GM18508 (cell line): Measurements from ENCODE around the gene BANP.
"Not testable (repeated sequence)": the region's sequence is repeated elsewhere in the genome, so short reads cannot be mapped to it uniquely, and the experiment has no call there.

ENCODE experiments used
- ATAC-seq: cut with Tn5 transposase; IDR thresholded peaks from one replicate; pipeline ENCODE4 v1.9.1; 2021; ENCODE audit warnings: moderate number of reproducible peaks; ENCODE audit not compliant: insufficient read depth, unreplicated experiment

The BANP gene

GRCh38 chr16:87950765-87951551 lies at the start of gene BANP:
TSS of gene BANP (plus strand) at chr16:87951434. CDS start at chr16:87975116, 23,682 bp downstream.
- peak; percentile 83 for ATAC-seq

GRCh38 chr16:87904963-87905362 lies 46.3 kb upstream of the BANP start:
- ATAC-seq = not testable (repeated sequence)

- not testable (repeated sequence) for ATAC-seq
These were observed 45.7 kb upstream of the BANP start for GRCh38 chr16:87905521-87905920.

- not testable (repeated sequence) for ATAC-seq
These were observed 43.1 kb upstream of the BANP start for GRCh38 chr16:87908101-87908500.

GRCh38 chr16:87909203-87909935 lies 41.9 kb upstream of the BANP start:
- not testable (repeated sequence) for ATAC-seq

GRCh38 chr16:87911106-87911763 lies 40.0 kb upstream of the BANP start:
- ATAC-seq = not testable (repeated sequence)

GRCh38 chr16:87912691-87913090 lies 38.5 kb upstream of the BANP start:
- not testable (repeated sequence) for ATAC-seq

GRCh38 chr16:87914021-87914725 lies 37.1 kb upstream of the BANP start:
- ATAC-seq = not testable (repeated sequence)

GRCh38 chr16:87914812-87915211 lies 36.4 kb upstream of the BANP start:
- ATAC-seq = no peak

GRCh38 chr16:87917503-87917902 lies 33.7 kb upstream of the BANP start:
- no peak for ATAC-seq

- ATAC-seq = no peak
These were observed 32.9 kb upstream of the BANP start for GRCh38 chr16:87918338-87918737.

GRCh38 chr16:87918866-87919680 lies 32.2 kb upstream of the BANP start:
- ATAC-seq = no peak

GRCh38 chr16:87919681-87919994 lies 31.6 kb upstream of the BANP start:
- no peak for ATAC-seq

GRCh38 chr16:87921236-87921773 lies 29.9 kb upstream of the BANP start:
- no peak for ATAC-seq

- ATAC-seq = no peak
These were observed 28.9 kb upstream of the BANP start for GRCh38 chr16:87922250-87922871.

GRCh38 chr16:87924041-87924810 lies 27.0 kb upstream of the BANP start:
- ATAC-seq = no peak

GRCh38 chr16:87924811-87925670 lies 26.2 kb upstream of the BANP start:
- ATAC-seq = no peak
